GM23338 (cell line): ENCODE data around the gene SLC9A9. TPM values are rescaled to one million over a fixed set of nuclear protein-coding genes. Genes with fewer than 3 reads are reported as not detected.

Experiments used
- ATAC-seq: fragments of 200-7000 bp; cut with Tn5 transposase; 3 replicates; pipeline ENCODE4 v1.9.1; 2020
- DNase-seq: peaks from one replicate; pipeline ENCODE4 v3.0.0-alpha.2; 2015; ENCODE audit warnings: low spot score
- H2AFZ ChIP-seq: fragments of 200-600 bp; sonication (generic); 2 replicates; pipeline ENCODE4 v1.8.0; 2016; ENCODE audit warnings: antibody characterized with exemption, mild to moderate bottlenecking, moderate library complexity
- H3F3A ChIP-seq: fragments of 200-600 bp; sonication (generic); replicated peaks from 2 replicates; pipeline ENCODE4 v1.8.0; 2017; ENCODE audit warnings: antibody characterized with exemption, mixed run types, low read depth
- H3K27ac ChIP-seq: fragments of 200-600 bp; sonication (generic); 2 replicates; pipeline ENCODE4 v1.6.1; 2016; ENCODE audit warnings: low read depth
- H3K27me3 ChIP-seq: fragments of 200-600 bp; sonication (generic); 2 replicates; pipeline ENCODE4 v1.8.0; 2016; ENCODE audit warnings: mild to moderate bottlenecking, mixed run types, moderate library complexity; ENCODE audit not compliant: insufficient read depth
- H3K36me3 ChIP-seq: fragments of 200-600 bp; sonication (generic); 2 replicates; pipeline ENCODE4 v1.8.0; 2016; ENCODE audit warnings: mild to moderate bottlenecking; ENCODE audit not compliant: insufficient read depth
- H3K4me1 ChIP-seq: fragments of 200-600 bp; sonication (generic); 2 replicates; pipeline ENCODE4 v1.8.0; 2016; ENCODE audit warnings: mild to moderate bottlenecking, moderate library complexity; ENCODE audit not compliant: insufficient read depth
- H3K4me2 ChIP-seq: fragments of 200-600 bp; sonication (generic); 2 replicates; pipeline ENCODE4 v1.7.1; 2017; ENCODE audit warnings: mixed run types
- H3K4me3 ChIP-seq: fragments of 200-600 bp; sonication (generic); 2 replicates; pipeline ENCODE4 v1.6.1; 2016; ENCODE audit warnings: mixed run types
- H3K79me2 ChIP-seq: fragments of 200-600 bp; sonication (generic); replicated peaks from 2 replicates; pipeline ENCODE4 v1.8.0; 2017; ENCODE audit warnings: mild to moderate bottlenecking; ENCODE audit not compliant: insufficient read depth
- H3K9me2 ChIP-seq: fragments of 200-600 bp; sonication (generic); 2 replicates; pipeline ENCODE4 v1.8.0; 2017; ENCODE audit not compliant: insufficient read depth
- H4K20me1 ChIP-seq: fragments of 200-600 bp; sonication (generic); replicated peaks from 2 replicates; pipeline ENCODE4 v1.8.0; 2017; ENCODE audit warnings: mild to moderate bottlenecking; ENCODE audit not compliant: insufficient read depth
- H3K27ac Mint-ChIP-seq: 2 replicates; pipeline ENCODE4 v1.8.0; 2020; ENCODE audit warnings: inconsistent platforms, mild to moderate bottlenecking, moderate library complexity, mixed read lengths
- H3K27me3 Mint-ChIP-seq: 3 replicates; pipeline ENCODE4 v1.8.0; 2022; ENCODE audit warnings: low read depth, mild to moderate bottlenecking, moderate library complexity, mixed read lengths, inconsistent platforms; ENCODE audit not compliant: insufficient read depth, poor library complexity
- H3K36me3 Mint-ChIP-seq: 3 replicates; pipeline ENCODE4 v1.8.0; 2021; ENCODE audit warnings: low read depth, mild to moderate bottlenecking, inconsistent platforms, moderate library complexity, mixed read lengths
- H3K4me1 Mint-ChIP-seq: 3 replicates; pipeline ENCODE4 v1.8.0; 2020; ENCODE audit warnings: mild to moderate bottlenecking, inconsistent platforms, mixed read lengths
- H3K4me3 Mint-ChIP-seq: 3 replicates; pipeline ENCODE4 v1.8.0; 2021; ENCODE audit warnings: moderate library complexity, mild to moderate bottlenecking, inconsistent platforms, mixed read lengths
- H3K9me3 Mint-ChIP-seq: 3 replicates; pipeline ENCODE4 v1.8.0; 2020; ENCODE audit warnings: moderate library complexity, mild to moderate bottlenecking, inconsistent platforms, mixed read lengths
- EZH2phosphoT487 ChIP-seq: fragments of 200-600 bp; sonication (generic); IDR thresholded peaks from one replicate; pipeline ENCODE4 v1.8.1; 2018; ENCODE audit warnings: antibody characterized with exemption; ENCODE audit not compliant: unreplicated experiment
- NANOG ChIP-seq: IDR thresholded peaks from 2 replicates; pipeline ENCODE4 v1.6.1; 2016; ENCODE audit warnings: antibody characterized with exemption, borderline replicate concordance
- STAT1 ChIP-seq: IDR thresholded peaks from one replicate; pipeline ENCODE4 v1.6.1; 2016; ENCODE audit warnings: antibody characterized with exemption; ENCODE audit not compliant: unreplicated experiment
- ZNF331 ChIP-seq: fragments of 250-450 bp; sonication (Bioruptor Pico); IDR thresholded peaks from 2 replicates; pipeline ENCODE4 v1.5.0; 2020; ENCODE audit warnings: low read depth, mild to moderate bottlenecking, moderate library complexity
- polyA plus RNA-seq: library from polyadenylated mRNA; unstranded; fragments of >200 nt; fragmentation: Nextera tagmentation; extraction: Ambion mirVana; gene quantifications from 2 replicates; pipeline ENCODE4 v1.2.1, GENCODE V29; 2016
- total RNA-seq: library from RNA; depleted of rRNA; stranded (reverse); fragments of >200 nt; shearing (Covaris generic); gene quantifications from 2 replicates; pipeline ENCODE4 v1.2.3, GENCODE V29; 2014
- TF ChIP-seq, protein P1 (sequence below): fragments of 250-450 bp; sonication (Bioruptor Pico); IDR thresholded peaks from 2 replicates; pipeline ENCODE4 v1.5.0; 2020; ENCODE audit warnings: mild to moderate bottlenecking, moderate library complexity
- TF ChIP-seq, protein P2 (sequence below): IDR thresholded peaks from 2 replicates; pipeline ENCODE4 v1.6.1; 2016; ENCODE audit warnings: antibody characterized with exemption

SLC9A9 gene
- total and polyA plus RNA-seq, 2 experiments from 2014 or later: 1.3 to 1.6 TPM

DNA sequence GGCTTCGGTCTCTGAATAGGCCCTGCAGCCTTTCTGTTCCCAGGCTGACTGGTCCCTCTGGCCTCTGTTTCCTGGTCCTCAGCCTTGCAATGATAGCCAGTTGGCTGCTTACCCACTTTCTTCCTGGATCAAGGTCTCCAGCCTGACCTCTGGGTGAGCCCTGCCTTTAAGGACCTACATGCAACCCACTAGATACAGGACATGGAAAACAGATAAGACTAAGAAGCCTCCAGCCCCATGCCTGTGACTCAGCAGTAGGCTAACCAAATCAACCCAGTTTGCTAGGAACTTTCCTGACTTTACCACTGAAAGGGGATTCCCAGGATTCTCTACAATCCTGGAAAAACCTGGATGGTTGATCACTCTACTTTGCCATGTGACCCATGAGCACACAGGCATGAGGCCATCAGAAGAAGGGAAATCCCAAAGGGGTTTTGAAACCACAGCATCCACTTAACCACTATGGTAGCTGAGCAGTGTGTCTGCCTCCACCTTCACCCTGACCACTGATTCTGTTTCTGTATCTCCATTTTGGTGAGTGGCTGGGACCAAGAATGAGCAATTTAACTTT lies 540.6 kb downstream of the SLC9A9 start:
- Mint-ChIP-seq H3K27me3 (peaks cover 5% of the 10 kb centered on the region), H3K4me3 (no peak overlapping the region), H3K27ac (no peak overlapping the region), H3K36me3 (no peaks in the 10 kb centered on the region), H3K4me1 (no peaks in the 10 kb centered on the region; the same call in 2 of the 3 replicates), H3K9me3 (no peaks in the 10 kb centered on the region)
- Histone ChIP-seq H3F3A (no peaks in the 10 kb centered on the region), H3K9me2 (no peaks in the 10 kb centered on the region), H3K4me2 (no peak overlapping the region), H3K36me3 (no peaks in the 10 kb centered on the region), H3K27me3 (no peaks in the 10 kb centered on the region), H3K4me3 (no peak overlapping the region), H3K4me1 (no peaks in the 10 kb centered on the region), H3K79me2 (no peaks in the 10 kb centered on the region), H3K27ac (no peak overlapping the region), H2AFZ (no peak overlapping the region), H4K20me1 (no peaks in the 10 kb centered on the region)
- DNase-seq (no peak), ATAC-seq (no peak)
- TF ChIP-seq ZNF331: no peak
- TF ChIP-seq, protein P1, sequence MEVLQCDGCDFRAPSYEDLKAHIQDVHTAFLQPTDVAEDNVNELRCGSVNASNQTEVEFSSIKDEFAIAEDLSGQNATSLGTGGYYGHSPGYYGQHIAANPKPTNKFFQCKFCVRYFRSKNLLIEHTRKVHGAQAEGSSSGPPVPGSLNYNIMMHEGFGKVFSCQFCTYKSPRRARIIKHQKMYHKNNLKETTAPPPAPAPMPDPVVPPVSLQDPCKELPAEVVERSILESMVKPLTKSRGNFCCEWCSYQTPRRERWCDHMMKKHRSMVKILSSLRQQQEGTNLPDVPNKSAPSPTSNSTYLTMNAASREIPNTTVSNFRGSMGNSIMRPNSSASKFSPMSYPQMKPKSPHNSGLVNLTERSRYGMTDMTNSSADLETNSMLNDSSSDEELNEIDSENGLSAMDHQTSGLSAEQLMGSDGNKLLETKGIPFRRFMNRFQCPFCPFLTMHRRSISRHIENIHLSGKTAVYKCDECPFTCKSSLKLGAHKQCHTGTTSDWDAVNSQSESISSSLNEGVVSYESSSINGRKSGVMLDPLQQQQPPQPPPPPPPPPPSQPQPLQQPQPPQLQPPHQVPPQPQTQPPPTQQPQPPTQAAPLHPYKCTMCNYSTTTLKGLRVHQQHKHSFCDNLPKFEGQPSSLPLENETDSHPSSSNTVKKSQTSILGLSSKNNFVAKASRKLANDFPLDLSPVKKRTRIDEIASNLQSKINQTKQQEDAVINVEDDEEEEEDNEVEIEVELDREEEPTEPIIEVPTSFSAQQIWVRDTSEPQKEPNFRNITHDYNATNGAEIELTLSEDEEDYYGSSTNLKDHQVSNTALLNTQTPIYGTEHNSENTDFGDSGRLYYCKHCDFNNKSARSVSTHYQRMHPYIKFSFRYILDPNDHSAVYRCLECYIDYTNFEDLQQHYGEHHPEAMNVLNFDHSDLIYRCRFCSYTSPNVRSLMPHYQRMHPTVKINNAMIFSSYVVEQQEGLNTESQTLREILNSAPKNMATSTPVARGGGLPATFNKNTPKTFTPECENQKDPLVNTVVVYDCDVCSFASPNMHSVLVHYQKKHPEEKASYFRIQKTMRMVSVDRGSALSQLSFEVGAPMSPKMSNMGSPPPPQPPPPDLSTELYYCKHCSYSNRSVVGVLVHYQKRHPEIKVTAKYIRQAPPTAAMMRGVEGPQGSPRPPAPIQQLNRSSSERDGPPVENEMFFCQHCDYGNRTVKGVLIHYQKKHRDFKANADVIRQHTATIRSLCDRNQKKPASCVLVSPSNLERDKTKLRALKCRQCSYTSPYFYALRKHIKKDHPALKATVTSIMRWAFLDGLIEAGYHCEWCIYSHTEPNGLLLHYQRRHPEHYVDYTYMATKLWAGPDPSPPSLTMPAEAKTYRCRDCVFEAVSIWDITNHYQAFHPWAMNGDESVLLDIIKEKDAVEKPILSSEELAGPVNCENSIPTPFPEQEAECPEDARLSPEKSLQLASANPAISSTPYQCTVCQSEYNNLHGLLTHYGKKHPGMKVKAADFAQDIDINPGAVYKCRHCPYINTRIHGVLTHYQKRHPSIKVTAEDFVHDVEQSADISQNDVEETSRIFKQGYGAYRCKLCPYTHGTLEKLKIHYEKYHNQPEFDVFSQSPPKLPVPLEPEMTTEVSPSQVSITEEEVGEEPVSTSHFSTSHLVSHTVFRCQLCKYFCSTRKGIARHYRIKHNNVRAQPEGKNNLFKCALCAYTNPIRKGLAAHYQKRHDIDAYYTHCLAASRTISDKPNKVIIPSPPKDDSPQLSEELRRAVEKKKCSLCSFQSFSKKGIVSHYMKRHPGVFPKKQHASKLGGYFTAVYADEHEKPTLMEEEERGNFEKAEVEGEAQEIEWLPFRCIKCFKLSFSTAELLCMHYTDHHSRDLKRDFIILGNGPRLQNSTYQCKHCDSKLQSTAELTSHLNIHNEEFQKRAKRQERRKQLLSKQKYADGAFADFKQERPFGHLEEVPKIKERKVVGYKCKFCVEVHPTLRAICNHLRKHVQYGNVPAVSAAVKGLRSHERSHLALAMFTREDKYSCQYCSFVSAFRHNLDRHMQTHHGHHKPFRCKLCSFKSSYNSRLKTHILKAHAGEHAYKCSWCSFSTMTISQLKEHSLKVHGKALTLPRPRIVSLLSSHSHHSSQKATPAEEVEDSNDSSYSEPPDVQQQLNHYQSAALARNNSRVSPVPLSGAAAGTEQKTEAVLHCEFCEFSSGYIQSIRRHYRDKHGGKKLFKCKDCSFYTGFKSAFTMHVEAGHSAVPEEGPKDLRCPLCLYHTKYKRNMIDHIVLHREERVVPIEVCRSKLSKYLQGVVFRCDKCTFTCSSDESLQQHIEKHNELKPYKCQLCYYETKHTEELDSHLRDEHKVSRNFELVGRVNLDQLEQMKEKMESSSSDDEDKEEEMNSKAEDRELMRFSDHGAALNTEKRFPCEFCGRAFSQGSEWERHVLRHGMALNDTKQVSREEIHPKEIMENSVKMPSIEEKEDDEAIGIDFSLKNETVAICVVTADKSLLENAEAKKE (CRISPR knock-in tag): no peak
- TF ChIP-seq STAT1: no peak
- TF ChIP-seq NANOG: no peak
- TF ChIP-seq, protein P2, sequence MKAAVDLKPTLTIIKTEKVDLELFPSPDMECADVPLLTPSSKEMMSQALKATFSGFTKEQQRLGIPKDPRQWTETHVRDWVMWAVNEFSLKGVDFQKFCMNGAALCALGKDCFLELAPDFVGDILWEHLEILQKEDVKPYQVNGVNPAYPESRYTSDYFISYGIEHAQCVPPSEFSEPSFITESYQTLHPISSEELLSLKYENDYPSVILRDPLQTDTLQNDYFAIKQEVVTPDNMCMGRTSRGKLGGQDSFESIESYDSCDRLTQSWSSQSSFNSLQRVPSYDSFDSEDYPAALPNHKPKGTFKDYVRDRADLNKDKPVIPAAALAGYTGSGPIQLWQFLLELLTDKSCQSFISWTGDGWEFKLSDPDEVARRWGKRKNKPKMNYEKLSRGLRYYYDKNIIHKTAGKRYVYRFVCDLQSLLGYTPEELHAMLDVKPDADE: no peak

GRCh38 chr3:143306407-143306806 lies 541.9 kb downstream of the SLC9A9 start:
- Mint-ChIP-seq H3K27ac (no peak overlapping the region), H3K27me3 (peaks cover 5% of the 10 kb centered on the region), H3K9me3 (no peaks in the 10 kb centered on the region), H3K4me3 (no peak overlapping the region), H3K36me3 (no peaks in the 10 kb centered on the region), H3K4me1 (peaks cover 2% of the 10 kb centered on the region)
- ATAC-seq (no peak), DNase-seq (no peak)
- no peaks in the 10 kb centered on the region for H3K27me3 ChIP-seq
- H3K4me1 ChIP-seq: no peaks in the 10 kb centered on the region
- H2AFZ ChIP-seq: no peak overlapping the region
- no peaks in the 10 kb centered on the region for H3K9me2 ChIP-seq
- no peak overlapping the region for H3K27ac ChIP-seq
- no peak overlapping the region for H3K4me3 ChIP-seq
- H3K79me2 ChIP-seq: no peaks in the 10 kb centered on the region
- no peak overlapping the region for H3K4me2 ChIP-seq
- H4K20me1 ChIP-seq: no peaks in the 10 kb centered on the region
- H3K36me3 ChIP-seq: no peaks in the 10 kb centered on the region
- H3F3A ChIP-seq: no peaks in the 10 kb centered on the region
- TF ChIP-seq, protein P2: no peak
- no peak for TF ChIP-seq EZH2phosphoT487
